Measurements from ENCODE around the gene TM4SF4. TPM values are rescaled to one million over a fixed set of nuclear protein-coding genes. Genes with fewer than 3 reads are reported as not detected.

The TM4SF4 gene
- total RNA-seq, 1 experiment from 2014 or later, result not detected

DNA sequence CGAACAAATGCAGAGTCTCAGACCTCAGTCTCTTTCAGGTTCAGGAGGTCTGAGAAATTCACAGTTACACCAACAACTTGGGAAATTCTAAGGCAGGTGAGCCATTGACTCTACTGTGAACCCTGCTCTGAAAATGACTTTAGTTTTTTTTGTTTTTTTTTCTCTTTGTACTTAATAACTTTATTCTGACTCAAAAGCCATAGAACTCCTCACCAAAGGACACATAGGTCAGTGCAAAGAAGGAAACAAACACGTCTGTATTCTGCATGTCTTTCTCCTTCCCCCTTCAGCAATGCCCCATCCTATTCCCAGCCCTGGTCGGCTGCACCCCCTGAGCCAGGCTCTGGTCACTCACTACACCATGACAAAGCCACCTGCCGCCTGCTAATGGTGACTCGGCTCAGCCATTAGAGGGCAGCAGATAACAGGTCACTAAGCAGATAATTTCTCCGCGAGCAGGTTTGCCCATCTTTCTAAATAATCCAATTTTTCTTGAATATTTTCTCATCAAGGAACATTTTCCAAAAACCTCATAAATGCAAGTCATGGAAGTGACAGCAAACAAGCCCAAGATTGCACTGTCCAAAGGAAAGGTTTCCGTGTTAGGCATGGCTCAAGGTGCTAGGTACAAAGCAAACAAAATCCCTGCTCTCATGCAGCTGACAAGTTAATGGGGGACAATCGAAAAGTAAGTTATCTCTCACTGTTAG, 37.7 kb downstream of the TM4SF4 start:
- peak; percentile 74 for DNase-seq (ENCODE audit: low read depth)

DNA sequence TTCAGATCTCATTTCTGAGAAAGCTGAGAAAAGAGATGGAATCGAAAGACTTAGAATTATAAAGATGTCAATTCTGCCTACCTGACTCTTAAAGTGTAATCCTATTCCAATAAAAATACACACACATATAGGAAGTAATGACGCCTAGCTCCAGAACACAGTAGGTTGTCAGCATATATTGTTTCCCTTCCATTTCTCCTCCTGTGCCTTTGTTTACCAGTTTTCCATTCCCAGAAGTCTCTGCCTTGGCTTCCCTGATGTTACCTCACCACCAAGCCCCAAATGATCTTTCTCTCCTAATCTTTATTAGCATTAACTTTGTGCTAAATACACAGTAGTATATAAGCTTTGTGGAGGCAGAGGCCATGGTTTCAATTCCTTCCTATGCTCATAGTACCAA, 40.0 kb downstream of the TM4SF4 start:
- no peak for DNase-seq (ENCODE audit: low read depth)

DNA sequence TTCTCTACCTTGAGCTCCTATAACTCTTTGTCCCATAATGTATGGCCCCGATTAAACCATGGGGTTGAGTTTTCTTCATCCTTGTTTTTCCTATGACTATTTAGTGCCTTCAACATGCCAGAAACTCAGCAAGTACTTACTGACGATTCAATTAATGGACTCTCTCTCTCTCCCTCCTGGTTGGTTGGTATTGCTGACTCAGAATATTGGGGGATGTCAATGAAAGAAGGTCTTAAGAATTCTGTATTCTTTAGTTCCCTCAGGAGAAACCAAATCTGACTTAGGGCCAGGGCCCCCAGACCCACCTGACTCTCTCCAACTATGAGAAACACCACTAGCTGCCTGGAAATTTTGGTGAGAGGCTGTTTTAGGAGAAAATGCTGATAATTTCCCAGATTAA, 40.8 kb downstream of the TM4SF4 start:
- no peak for DNase-seq (ENCODE audit: low read depth)

DNA sequence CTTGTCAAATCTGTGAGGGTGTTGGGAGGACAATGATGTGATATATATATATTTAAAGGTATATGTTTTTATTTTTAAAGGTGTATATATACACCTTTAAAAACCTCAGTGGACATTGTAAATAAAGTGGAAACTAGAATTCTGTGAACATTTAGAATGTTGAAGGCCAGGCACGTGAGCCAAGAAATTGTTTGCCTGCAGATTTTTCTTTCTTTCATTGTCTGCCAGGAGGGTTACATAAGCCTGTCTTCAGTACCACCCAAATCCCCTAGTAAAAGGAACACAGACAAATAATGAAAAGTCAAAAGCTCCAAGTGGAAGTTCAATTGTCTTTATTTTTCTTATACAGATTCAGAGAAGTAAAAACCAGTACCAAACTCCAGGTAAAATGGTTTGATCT, 42.4 kb downstream of the TM4SF4 start:
- no peak for DNase-seq (ENCODE audit: low read depth)

DNA sequence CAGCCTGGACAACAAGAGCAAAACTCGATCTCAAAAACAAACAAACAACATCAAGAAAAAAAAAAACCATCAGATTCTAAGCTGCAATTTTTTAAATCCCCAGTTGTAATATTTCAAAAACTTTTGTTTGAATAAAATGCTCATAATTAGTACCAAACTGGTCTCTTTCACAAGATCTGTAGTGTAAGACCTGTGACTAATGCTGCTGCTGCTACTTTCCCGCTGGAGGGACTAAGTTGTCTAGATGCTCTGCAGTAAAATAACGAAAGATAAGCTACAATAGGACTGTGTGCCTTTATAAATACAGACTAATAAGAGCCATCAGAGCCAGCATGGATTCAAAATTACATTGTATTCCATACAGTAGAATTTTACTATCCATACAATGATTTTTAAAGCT, 45.4 kb downstream of the TM4SF4 start:
- DNase-seq (ENCODE audit: low read depth), result no peak

DNA sequence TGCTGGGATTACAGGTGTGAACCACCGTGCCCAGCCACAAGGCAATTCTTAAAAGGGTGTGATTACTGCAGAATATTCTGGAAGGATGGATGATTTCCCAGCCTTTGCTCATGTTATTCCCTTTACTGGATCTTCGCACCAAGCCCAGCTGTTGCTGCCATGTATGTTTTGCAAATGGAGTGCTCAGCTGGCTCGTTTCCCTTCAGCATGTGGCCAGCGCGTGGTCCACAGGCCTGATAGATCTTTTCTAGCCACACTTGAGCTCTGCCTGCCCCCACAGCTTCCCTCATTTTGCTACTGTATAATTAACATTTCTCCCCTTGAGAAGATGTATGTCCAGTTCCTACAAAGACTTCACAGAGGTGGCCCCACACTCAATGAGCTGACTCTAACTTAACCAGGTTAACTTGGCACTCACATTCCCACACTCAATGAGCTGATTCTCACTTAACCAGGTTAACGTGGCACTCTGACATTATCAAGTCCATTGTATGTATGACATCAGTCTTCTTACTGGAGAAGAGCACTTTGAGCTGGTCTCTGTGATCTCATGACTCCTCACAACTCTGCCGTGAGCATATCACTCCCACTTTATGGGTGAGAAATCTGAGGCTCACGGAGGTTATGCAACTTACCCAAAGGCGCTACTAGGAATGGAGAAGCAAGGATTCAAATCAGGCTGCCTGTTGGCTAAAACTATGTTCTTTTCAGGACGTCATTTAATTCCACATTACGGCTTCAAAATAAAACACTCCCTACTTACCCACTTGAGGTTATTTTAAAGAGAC, 49.2 kb downstream of the TM4SF4 start:
- DNase-seq (ENCODE audit: low read depth), result no peak

DNA sequence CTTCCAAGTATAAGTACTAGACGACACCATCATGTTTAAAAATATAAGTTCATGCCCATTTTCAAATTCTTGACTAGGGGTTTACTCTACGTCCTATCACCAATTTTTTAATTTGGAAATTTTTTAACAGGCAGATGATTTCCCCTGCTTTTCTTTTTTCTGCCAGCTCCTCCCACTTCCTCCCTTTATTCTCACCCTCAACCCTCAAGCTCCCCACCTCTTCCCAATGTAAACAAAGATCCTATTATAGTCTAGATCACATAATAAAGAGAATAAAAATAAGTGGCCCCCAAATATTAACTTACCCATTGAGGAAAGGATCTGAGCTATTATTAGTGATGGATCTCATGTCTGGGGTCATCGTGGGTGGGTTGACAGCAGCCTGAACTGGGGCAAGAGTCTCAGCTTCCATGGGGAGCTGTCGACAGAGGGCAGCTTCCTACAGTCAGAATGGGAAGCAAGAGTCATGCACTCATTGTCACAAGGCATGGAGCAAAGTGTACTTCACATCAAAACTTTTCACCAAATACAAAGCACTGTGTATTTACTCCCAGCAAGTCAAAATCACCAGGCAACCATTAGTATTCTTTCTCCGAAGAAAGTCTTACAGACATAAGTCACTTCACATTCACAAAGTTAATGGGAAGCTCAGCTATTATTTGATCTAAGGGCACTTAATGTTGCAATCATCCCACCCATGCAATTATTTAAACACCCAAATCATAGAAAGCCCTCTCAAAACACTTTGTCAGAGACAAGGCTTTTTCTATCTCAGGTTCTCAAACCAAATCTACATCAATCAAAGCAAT, 53.2 kb downstream of the TM4SF4 start:
- no peak for DNase-seq (ENCODE audit: low read depth)

DNA sequence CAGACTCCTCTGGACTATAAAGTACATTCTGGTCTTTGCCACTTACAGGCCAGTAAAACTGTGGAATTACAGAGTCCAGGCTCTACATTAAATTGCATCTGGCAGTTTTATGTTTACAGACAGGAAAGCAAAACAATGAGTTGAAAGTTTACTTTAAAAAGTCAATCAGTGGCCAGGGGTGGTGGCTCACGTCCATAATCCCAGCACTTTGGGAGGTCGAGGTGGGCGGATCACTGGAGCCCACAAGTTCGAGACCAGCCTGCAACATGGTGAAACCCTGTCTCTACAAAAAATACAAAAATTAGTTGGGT, 53.8 kb downstream of the TM4SF4 start:
- DNase-seq (ENCODE audit: low read depth), result no peak

DNA sequence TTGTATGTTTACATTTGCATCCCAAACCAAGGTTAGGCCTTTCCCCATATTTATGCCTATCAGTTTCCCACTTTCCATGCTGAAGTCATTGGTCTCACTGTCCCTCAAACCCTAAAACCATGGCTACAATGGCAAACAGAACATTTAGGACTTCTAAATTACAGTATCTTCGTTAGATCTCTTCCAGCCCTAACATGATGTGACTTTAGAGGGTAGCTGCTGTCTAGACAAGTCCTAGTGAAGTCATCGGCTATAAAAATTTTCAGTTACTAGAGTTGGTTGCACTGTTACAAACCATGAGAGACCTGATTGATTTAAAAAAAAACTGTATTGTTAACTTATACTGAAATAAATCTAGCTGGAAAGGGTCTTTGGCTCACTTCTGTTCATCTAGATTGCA, 54.6 kb downstream of the TM4SF4 start:
- DNase-seq (ENCODE audit: low read depth), result no peak

DNA sequence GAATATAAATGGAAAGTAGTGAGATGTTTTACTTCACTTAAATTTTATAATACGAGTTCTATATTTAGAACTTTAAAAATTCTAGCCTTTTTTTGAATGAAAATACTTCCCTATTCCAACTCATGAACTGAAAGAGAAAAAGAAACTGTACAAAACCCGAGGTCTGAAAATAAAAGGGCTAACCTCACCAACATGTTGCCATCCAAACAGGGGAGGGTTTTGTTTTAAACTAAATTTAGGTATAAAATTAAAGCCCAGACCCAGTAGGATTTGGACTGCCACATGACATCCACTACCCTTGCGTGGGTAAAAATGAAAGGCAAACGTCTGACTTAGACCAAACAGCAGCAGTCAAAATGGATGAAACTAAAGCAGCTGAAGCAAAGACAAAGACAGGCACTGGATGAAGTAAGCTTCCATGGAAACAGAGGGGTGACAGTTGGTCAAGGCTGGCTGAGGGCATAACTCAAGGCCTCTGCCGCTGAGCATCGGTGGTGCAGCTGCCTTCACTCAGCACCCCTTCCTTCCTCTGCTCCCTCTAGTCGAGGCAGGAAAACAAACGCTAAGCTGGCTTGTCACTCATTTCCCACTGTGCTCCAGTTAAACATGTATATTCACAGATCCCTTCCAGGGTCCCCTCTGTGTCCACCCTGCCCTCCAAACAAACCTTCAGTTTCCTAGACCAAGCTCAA, 58.1 kb downstream of the TM4SF4 start:
- DNase-seq (ENCODE audit: low read depth), result no peak

DNA sequence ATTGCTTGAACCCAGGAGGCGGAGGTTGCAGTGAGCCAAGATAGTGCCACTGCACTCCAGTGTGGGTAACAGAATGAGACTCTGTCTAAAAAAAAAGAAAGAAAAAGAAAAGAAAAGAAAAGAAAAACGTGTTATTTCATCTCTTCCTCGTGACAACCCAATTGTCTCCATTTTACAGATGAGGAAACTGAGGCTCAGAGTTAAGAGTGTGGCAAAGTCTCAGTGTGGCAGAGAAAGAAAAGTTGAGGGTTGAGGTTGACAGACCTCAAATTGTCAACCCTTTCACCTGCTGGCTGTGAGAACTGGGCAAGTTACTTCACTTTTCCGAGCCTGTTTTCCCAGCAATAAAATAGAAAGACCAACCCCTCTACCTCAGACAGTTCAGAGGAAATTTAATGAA, 59.6 kb downstream of the TM4SF4 start:
- no peak for DNase-seq (ENCODE audit: low read depth)

DNA sequence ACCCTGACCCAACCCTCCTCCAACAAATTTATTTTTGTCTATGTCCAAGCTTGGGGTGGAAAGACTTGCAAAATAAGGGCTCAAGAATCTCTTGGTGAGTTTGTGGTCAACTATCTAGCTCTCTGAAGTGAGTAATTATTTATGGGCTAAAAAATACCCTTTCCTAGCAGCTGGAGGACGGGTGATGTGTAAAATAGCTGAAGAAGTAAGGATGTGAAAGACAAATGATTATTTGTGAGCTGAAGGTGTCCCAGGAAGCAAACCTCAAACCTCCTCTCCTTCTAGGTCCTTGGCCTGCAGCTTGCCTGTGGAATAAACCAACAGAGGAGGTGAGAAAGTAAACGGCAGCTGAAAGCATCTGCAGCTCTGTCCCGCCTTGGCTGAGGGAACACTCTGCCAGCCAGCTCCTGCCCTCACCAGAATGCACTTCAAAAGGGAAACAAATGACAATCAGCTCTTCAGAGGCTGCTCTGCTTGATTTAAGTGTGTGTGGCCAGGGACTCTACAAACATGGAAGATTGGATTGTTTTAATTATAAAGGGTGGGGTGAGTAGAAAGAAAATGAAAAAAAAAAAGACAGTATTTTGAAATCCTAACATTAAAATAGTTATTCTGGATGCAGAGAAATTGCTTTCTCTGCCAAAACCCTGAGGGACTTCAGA, 60.3 kb downstream of the TM4SF4 start:
- peak; percentile 85 for DNase-seq (ENCODE audit: low read depth)

DNA sequence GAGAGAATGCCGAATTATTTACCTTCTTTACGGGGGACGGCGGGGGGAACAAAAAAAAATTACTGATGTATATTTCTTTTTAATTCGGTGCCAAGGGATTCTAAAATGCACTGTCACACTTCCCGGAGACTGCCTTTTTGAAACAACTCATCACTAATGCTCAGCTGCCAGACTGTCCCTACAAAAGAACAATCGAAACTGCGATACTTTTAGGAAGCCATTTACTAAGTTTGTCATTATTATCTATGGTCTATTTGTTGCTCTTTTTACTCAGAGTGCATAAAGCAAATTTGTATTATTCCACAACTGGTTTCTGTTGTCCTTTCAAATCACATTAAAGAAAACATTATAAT, 60.8 kb downstream of the TM4SF4 start:
- DNase-seq (ENCODE audit: low read depth), result no peak

DNA sequence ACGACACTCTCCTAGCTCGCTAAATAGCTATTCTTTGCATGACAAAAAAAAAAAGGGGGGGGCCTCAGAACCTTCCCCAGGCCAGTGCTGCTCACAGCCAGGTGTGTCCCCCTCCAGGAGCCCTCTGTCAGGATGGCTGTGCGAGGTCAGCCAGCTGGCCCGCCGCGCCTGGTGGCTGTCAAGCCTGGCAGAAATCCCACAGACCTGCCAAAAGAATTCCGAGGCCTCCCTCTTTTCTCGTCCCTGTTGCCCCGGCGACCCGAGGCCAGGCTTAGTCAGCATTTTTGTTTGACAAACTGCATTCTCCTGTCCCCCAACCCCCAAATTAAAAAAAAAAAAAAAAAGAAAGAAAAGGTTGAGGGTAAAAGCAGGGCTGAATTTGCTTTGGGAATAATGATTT, 61.9 kb downstream of the TM4SF4 start:
- DNase-seq (ENCODE audit: low read depth), result peak; percentile 91

DNA sequence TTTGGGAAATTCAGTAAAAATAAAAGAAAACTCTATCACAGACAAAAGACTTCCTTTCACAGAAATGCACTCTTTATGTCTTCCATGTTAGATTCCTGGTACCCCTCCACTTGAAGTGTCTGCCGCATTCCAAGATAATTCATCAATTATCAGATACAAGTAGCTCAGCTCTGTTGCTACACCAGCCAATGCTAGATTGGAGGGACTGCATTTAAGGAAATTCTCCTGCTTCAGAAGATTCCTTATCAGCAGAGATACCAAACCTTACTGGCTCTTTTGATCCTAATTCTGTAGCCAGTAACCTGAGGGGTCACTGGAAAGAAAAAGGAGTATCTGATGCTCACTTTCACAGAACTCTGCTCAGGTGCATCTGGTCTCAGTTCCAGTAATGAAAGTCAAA, 63.9 kb downstream of the TM4SF4 start:
- no peak for DNase-seq (ENCODE audit: low read depth)

DNA sequence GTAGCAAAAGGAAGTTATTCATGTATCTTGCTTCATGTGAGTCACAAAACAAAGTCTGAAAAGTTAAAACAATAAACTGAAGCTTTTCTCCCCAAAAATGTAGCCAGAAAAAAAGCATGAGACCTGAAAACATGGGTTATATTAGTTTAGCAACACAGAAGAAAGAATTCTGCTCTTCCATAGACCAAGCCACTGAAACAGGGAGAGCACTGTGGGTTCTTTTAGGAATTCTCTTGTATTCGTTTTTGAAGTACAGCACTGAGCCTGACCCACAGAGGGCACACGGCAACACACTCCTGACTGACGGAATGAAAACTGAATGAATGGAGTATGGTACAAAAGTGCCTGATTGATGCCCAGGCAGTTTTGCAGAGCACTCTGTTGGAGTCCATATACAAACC, 66.6 kb downstream of the TM4SF4 start:
- DNase-seq (ENCODE audit: low read depth), result peak; percentile 53

DNA sequence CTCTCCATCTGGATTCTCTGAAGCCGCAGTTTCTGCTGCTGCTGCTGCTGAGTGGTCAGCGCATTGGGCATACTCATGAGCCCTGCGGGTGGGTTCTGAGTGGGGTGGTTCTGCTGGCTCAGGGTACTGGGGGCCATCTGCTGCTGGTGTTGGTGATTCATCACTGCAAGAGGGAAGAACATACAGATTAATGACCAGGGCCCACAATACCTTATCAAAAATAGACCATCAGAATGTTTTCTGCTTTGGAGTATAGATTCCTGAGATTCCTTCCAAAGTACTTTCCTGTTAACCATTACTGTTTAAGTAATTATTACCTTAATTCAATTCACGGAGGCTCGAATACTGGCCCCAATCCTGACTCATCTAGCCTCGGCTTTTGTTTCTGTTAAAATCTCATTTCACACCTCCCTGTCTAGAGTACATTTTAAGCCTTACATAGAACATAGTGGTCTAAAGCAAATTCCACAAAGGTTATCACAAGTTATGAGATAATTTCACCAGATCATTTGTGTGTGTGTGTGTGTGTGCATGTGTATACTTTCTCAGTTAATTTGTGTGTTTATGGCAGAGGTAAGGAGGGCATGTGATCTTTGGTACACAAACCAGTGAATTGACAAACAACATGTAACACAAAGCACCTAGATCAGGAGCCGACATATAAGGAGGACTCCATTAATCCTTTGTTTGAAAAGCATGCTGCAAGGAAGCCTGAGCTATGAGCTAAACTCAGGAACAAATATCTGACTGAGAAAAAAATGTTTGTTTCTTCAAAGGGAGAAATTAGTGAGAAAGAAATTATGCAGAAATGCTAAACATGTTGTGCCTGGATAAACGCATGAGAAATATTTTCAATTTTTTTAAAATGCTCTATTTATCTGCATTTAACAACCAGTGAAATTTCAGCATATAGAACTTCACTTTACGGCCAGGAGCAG, 68.1 kb downstream of the TM4SF4 start:
- peak; percentile 62 for DNase-seq (ENCODE audit: low read depth)

DNA sequence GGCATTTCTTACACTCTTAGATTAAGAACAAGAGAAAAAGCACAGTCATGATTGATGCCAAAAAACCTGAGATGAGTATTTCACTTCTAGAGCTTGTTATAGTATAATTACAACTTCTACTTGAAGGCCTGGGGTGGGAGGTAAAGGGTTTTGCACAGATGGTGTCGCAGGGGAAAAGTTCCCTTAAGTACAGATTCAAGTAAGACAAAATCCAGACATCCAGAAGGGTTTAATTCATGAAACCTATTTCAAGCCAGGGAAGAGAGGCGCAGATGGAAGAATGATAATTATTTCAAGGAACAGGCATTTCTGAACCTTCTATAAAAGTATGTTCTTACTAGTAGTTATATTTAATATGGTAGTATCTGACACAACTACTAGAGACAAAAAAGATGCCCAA, 70.6 kb downstream of the TM4SF4 start:
- no peak for DNase-seq (ENCODE audit: low read depth)

DNA sequence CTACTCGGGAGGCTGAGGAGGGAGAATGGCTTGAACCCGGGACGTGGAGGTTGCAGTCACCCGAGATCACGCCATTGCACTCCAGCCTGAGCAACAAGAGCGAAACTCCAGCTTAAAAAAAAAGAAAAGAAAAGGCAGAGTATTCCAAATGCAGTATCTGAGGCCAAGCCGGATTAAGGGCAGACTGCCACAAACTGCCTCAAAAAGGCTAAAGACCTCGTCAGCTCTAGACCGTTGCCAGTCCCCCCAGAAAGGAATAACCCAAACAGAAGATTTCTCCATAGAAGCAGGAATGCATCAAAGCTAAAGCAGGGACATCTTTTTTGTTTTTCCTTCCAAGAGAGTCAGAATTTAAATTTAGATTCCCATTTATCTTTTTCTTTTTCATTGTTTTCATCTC, 72.9 kb downstream of the TM4SF4 start:
- DNase-seq (ENCODE audit: low read depth), result peak; percentile 43

DNA sequence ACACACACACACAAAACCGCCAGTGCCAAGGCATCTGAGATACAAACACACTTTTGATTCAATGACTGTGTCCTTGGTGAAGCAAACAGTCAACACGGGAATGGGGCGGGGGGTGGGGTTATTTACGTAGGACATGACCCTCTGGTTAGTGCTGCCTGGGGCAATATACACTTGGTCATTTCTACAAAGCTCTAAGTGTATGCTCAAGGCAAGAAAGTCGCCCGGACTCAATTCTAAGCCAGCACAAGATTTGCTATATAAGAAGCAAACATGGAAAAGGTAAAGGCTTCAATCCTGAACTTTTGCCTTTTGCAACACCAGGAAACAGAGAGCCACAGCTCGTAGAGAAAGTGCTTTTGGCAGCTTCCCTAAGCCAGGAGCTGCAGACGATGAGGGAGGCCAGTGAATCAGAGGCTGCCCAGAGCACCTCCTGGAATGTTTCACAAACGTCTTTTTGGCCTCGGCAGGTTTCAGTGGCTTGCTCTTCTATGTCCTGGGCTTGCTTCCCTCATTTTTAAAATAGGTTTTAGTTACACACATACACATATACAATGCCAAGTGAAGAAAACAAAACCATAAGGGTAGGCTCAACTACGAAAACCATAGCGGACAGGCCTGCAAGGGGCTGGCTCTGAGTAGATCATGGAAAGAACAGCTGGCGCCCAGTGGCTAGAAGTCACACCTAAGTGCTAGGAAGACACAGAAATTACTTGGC, 73.6 kb downstream of the TM4SF4 start:
- DNase-seq (ENCODE audit: low read depth), result peak; percentile 97

Data from M059J (cell line).